Measurements from ENCODE around the gene HAO1. TPM values are rescaled to one million over a fixed set of nuclear protein-coding genes. Genes with fewer than 3 reads are reported as not detected.

The HAO1 gene
- total and polyA plus RNA-seq, 4 donors: not detected

DNA sequence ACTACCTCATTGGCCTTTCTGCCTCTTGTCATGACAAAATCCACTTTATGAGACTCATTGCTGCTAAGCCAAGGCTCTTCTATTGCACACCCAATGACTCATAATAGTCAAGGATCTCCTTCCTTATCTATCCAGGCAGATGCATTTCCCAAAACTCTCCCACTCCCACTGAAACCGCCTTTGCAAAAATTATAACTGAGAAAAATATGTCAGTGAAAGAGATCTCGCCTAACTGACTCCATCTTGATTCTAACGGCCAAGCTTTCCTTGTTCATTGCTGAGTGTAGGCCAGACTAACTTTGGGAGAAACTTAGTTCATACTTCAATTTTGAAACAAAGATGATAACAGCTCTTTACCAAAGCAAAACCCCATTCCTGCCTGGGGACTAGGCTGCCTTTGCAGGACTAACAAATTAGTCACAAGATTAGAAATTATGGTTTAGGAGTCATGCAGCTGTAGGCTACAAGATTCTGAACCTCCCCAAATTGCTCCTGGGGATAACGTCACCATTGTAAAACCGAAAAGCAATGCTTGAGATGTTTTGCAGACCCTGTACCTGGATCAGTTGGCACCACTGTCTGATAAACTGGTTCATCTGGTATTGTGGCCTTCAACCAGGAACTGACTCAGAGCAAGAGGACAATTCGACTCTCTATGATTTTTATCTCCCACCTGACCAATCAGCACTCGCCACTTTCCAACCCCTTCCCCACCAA is 47.1 kb downstream of the HAO1 start:
- H3K36me3 ChIP-seq (ENCODE audit: control insufficient read depth in 4 of 4, insufficient read depth in 4 of 4, low read length in 4 of 4): no peaks in the 10 kb centered on the region
- DNase-seq (no peak), ATAC-seq (ENCODE audit: insufficient read depth, low FRiP score) (no peak)
- TF ChIP-seq, protein P1, sequence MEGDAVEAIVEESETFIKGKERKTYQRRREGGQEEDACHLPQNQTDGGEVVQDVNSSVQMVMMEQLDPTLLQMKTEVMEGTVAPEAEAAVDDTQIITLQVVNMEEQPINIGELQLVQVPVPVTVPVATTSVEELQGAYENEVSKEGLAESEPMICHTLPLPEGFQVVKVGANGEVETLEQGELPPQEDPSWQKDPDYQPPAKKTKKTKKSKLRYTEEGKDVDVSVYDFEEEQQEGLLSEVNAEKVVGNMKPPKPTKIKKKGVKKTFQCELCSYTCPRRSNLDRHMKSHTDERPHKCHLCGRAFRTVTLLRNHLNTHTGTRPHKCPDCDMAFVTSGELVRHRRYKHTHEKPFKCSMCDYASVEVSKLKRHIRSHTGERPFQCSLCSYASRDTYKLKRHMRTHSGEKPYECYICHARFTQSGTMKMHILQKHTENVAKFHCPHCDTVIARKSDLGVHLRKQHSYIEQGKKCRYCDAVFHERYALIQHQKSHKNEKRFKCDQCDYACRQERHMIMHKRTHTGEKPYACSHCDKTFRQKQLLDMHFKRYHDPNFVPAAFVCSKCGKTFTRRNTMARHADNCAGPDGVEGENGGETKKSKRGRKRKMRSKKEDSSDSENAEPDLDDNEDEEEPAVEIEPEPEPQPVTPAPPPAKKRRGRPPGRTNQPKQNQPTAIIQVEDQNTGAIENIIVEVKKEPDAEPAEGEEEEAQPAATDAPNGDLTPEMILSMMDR (IDR thresholded peaks at IDR 0.05; ENCODE audit: control extremely low read depth, extremely low read depth): no peak
- H3K27me3 ChIP-seq (ENCODE audit: control insufficient read depth in 3 of 3, insufficient read depth in 3 of 3, low read length in 2 of 3): no peaks in the 10 kb centered on the region
- H3K27ac ChIP-seq (ENCODE audit: low read depth in 1 of 2, low read length in 1 of 2): no peak overlapping the region
- H3K4me1 ChIP-seq (ENCODE audit: control insufficient read depth in 5 of 5, insufficient read depth in 5 of 5, low read length in 5 of 5): no peaks in the 10 kb centered on the region
- WGBS, 2 donors: 88 to 93% methylated on average over 7 of the region's 7 CpGs
- H3K9me3 ChIP-seq (ENCODE audit: control insufficient read depth in 4 of 4, insufficient read depth in 3 of 4, low read length in 3 of 4): peaks cover 0 to 4% (median 0%) of the 10 kb centered on the region in 4 donors
- no peak overlapping the region for H3K9ac ChIP-seq (ENCODE audit: insufficient read depth in 1 of 2, low read length in 2 of 2)
- no peak overlapping the region for H3K4me3 ChIP-seq

DNA sequence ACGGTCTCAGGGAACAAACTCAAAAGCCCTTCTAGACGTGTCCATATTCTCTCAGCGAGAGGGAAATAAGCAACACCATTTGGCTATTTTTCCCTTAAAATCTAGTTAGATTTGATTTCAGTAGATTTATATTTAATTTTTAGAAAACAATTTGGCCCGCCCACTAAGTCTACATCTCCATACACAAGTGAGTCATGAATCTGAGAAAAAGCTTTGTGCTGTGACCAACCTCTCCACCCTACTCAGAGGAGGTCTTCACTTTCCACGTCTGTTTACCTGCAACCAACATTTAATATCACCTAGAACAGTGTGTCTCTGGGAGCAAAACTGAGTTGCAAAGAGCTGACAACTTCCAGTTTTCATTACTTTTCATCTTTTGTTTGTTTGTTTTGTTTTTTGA is 48.6 kb downstream of the HAO1 start:
- H3K27ac ChIP-seq (ENCODE audit: low read depth in 1 of 2, low read length in 1 of 2): no peak overlapping the region
- TF ChIP-seq, protein P1 (IDR thresholded peaks at IDR 0.05; ENCODE audit: control extremely low read depth, extremely low read depth): no peak
- no peaks in the 10 kb centered on the region for H3K27me3 ChIP-seq (ENCODE audit: control insufficient read depth in 3 of 3, insufficient read depth in 3 of 3, low read length in 2 of 3)
- no peaks in the 10 kb centered on the region for H3K36me3 ChIP-seq (ENCODE audit: control insufficient read depth in 4 of 4, insufficient read depth in 4 of 4, low read length in 4 of 4)
- no peak for DNase-seq
- H3K9ac ChIP-seq (ENCODE audit: insufficient read depth in 1 of 2, low read length in 2 of 2): no peak overlapping the region
- H3K9me3 ChIP-seq (ENCODE audit: control insufficient read depth in 4 of 4, insufficient read depth in 3 of 4, low read length in 3 of 4): peaks cover 0 to 4% (median 0%) of the 10 kb centered on the region in 4 donors
- no peaks in the 10 kb centered on the region for H3K4me1 ChIP-seq (ENCODE audit: control insufficient read depth in 5 of 5, insufficient read depth in 5 of 5, low read length in 5 of 5)
- 89 to 96% methylated on average over 5 of the region's 5 CpGs for WGBS, 2 donors
- no peak for ATAC-seq (ENCODE audit: insufficient read depth, low FRiP score)
- H3K4me3 ChIP-seq: no peak overlapping the region

DNA sequence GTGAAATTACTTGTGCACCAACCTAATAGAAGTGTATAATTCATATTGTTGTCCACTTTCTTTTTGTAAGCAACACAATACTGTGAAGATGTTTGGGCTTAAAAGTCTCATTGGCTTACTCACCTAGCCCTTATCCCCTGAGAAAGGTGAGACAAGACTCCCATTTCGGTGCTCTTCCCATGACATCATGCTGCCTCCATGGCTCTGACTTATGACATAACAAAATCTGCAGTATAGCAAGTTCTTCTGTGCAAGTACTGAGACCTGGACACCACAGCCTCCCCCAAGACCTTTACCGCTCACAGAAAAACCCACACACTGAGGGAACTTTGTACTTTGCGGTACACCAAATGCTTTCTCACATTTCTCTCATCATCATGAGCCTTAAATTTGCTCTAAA is 50.5 kb downstream of the HAO1 start:
- H3K27ac ChIP-seq (ENCODE audit: low read depth in 1 of 2, low read length in 1 of 2): no peak overlapping the region
- TF ChIP-seq, protein P1 (IDR thresholded peaks at IDR 0.05; ENCODE audit: control extremely low read depth, extremely low read depth): no peak
- ATAC-seq (ENCODE audit: insufficient read depth, low FRiP score) (no peak), DNase-seq (no peak)
- no peak overlapping the region for H3K4me3 ChIP-seq
- no peaks in the 10 kb centered on the region for H3K36me3 ChIP-seq (ENCODE audit: control insufficient read depth in 4 of 4, insufficient read depth in 4 of 4, low read length in 4 of 4)
- 96 to 97% methylated on average over 3 of the region's 3 CpGs for WGBS, 2 donors
- peaks cover 0 to 4% (median 0%) of the 10 kb centered on the region in 4 donors for H3K9me3 ChIP-seq (ENCODE audit: control insufficient read depth in 4 of 4, insufficient read depth in 3 of 4, low read length in 3 of 4)
- H3K9ac ChIP-seq (ENCODE audit: insufficient read depth in 1 of 2, low read length in 2 of 2): no peak overlapping the region
- no peaks in the 10 kb centered on the region for H3K4me1 ChIP-seq (ENCODE audit: control insufficient read depth in 5 of 5, insufficient read depth in 5 of 5, low read length in 5 of 5)
- no peaks in the 10 kb centered on the region for H3K27me3 ChIP-seq (ENCODE audit: control insufficient read depth in 3 of 3, insufficient read depth in 3 of 3, low read length in 2 of 3)
